Measurements from ENCODE around the gene ISCA2. TPM values are rescaled to one million over a fixed set of nuclear protein-coding genes. Genes with fewer than 3 reads are reported as not detected.

The ISCA2 gene
- total RNA-seq, 1 experiment from 2014 or later: 33.0 TPM

- H3K9me3 ChIP-seq: no peaks in the 10 kb centered on the region
- no peaks in the 10 kb centered on the region; the same call in 1 of the 2 replicates for H3K36me3 ChIP-seq (ENCODE audit: control insufficient read depth, insufficient read depth, low read length)
- Mint-ChIP-seq H3K9me3 (ENCODE audit: unreplicated experiment) (no peaks in the 10 kb centered on the region), H3K4me3 (ENCODE audit: unreplicated experiment) (no peak overlapping the region), H3K36me3 (ENCODE audit: insufficient read depth, unreplicated experiment) (no peaks in the 10 kb centered on the region), H3K27ac (ENCODE audit: unreplicated experiment) (no peak overlapping the region), H3K4me1 (ENCODE audit: low read depth, unreplicated experiment) (no peaks in the 10 kb centered on the region), H3K27me3 (ENCODE audit: insufficient read depth, unreplicated experiment) (peaks cover 3% of the 10 kb centered on the region)
- ChIA-PET CTCF (interaction anchor here (0.6 kb wide), 1 partner anchor 48 kb away, joined by 3 read pairs; no protein-coding TSS in a partner anchor), POLR2A (no interaction called here)
- no TSS peak for BruUV-seq (replicated peaks)
- intact Hi-C loops (cut with micrococcal nuclease; ENCODE audit: unreplicated experiment): no loop called here
- TF ChIP-seq, protein P1, sequence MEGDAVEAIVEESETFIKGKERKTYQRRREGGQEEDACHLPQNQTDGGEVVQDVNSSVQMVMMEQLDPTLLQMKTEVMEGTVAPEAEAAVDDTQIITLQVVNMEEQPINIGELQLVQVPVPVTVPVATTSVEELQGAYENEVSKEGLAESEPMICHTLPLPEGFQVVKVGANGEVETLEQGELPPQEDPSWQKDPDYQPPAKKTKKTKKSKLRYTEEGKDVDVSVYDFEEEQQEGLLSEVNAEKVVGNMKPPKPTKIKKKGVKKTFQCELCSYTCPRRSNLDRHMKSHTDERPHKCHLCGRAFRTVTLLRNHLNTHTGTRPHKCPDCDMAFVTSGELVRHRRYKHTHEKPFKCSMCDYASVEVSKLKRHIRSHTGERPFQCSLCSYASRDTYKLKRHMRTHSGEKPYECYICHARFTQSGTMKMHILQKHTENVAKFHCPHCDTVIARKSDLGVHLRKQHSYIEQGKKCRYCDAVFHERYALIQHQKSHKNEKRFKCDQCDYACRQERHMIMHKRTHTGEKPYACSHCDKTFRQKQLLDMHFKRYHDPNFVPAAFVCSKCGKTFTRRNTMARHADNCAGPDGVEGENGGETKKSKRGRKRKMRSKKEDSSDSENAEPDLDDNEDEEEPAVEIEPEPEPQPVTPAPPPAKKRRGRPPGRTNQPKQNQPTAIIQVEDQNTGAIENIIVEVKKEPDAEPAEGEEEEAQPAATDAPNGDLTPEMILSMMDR (IDR thresholded peaks at IDR 0.05; ENCODE audit: insufficient read depth in 1 of 2, low read depth in 1 of 2, low read length in 1 of 2, severe bottlenecking in 1 of 2, unreplicated experiment in 1 of 2): no peak
- H3K4me1 ChIP-seq: no peaks in the 10 kb centered on the region
- H3K4me3 ChIP-seq (ENCODE audit: low read depth, low read length): no peak overlapping the region
- DNase-seq: no peak
- H3K27me3 ChIP-seq (replicated peaks; ENCODE audit: control insufficient read depth, insufficient read depth, low read length): no peaks in the 10 kb centered on the region
Observed at GRCh38 chr14:74503938-74504335, 10.4 kb downstream of the ISCA2 start.

- no peaks in the 10 kb centered on the region for H3K9me3 Mint-ChIP-seq (ENCODE audit: unreplicated experiment)
- DNase-seq: no peak
- Histone ChIP-seq H3K4me1 (no peaks in the 10 kb centered on the region), H3K4me3 (ENCODE audit: low read depth, low read length) (no peak overlapping the region), H3K27me3 (replicated peaks; ENCODE audit: control insufficient read depth, insufficient read depth, low read length) (no peaks in the 10 kb centered on the region), H3K36me3 (ENCODE audit: control insufficient read depth, insufficient read depth, low read length) (no peaks in the 10 kb centered on the region; the same call in 1 of the 2 replicates), H3K9me3 (no peaks in the 10 kb centered on the region)
- H3K27me3 Mint-ChIP-seq (ENCODE audit: insufficient read depth, unreplicated experiment): peaks cover 4% of the 10 kb centered on the region
- H3K27ac Mint-ChIP-seq (ENCODE audit: unreplicated experiment): no peak overlapping the region
- TF ChIP-seq, protein P1 (IDR thresholded peaks at IDR 0.05; ENCODE audit: insufficient read depth in 1 of 2, low read depth in 1 of 2, low read length in 1 of 2, severe bottlenecking in 1 of 2, unreplicated experiment in 1 of 2): no peak
- H3K4me1 Mint-ChIP-seq (ENCODE audit: low read depth, unreplicated experiment): no peaks in the 10 kb centered on the region
- ChIA-PET POLR2A (no interaction called here), CTCF (interaction anchor here (0.6 kb wide), 1 partner anchor 48 kb away, joined by 3 read pairs; no protein-coding TSS in a partner anchor)
- no TSS peak for BruUV-seq (replicated peaks)
- no peak overlapping the region for H3K4me3 Mint-ChIP-seq (ENCODE audit: unreplicated experiment)
- intact Hi-C loops (cut with micrococcal nuclease; ENCODE audit: unreplicated experiment): no loop called here
- H3K36me3 Mint-ChIP-seq (ENCODE audit: insufficient read depth, unreplicated experiment): no peaks in the 10 kb centered on the region
Observed at GRCh38 chr14:74504412-74504811, 10.8 kb downstream of the ISCA2 start.

GRCh38 chr14:74504874-74505720, 11.5 kb downstream of the ISCA2 start:
- TF ChIP-seq, protein P1 (IDR thresholded peaks at IDR 0.05; ENCODE audit: insufficient read depth in 1 of 2, low read depth in 1 of 2, low read length in 1 of 2, severe bottlenecking in 1 of 2, unreplicated experiment in 1 of 2): no peak
- Histone ChIP-seq H3K27me3 (replicated peaks; ENCODE audit: control insufficient read depth, insufficient read depth, low read length) (no peaks in the 10 kb centered on the region), H3K4me1 (no peaks in the 10 kb centered on the region), H3K9me3 (no peaks in the 10 kb centered on the region), H3K4me3 (ENCODE audit: low read depth, low read length) (no peak overlapping the region), H3K36me3 (ENCODE audit: control insufficient read depth, insufficient read depth, low read length) (no peaks in the 10 kb centered on the region; the same call in 1 of the 2 replicates)
- Mint-ChIP-seq H3K27ac (ENCODE audit: unreplicated experiment) (no peak overlapping the region), H3K4me1 (ENCODE audit: low read depth, unreplicated experiment) (no peaks in the 10 kb centered on the region), H3K9me3 (ENCODE audit: unreplicated experiment) (no peaks in the 10 kb centered on the region), H3K27me3 (ENCODE audit: insufficient read depth, unreplicated experiment) (peaks cover 7% of the 10 kb centered on the region), H3K4me3 (ENCODE audit: unreplicated experiment) (no peak overlapping the region), H3K36me3 (ENCODE audit: insufficient read depth, unreplicated experiment) (no peaks in the 10 kb centered on the region)
- POLR2A ChIA-PET: interaction anchor here (0.6 kb wide), 1 partner anchor 258 kb away, joined by 4 read pairs; no protein-coding TSS in a partner anchor
- intact Hi-C loops (cut with micrococcal nuclease; ENCODE audit: unreplicated experiment): no loop called here
- BruUV-seq (replicated peaks): no TSS peak
- CTCF ChIA-PET: interaction anchor here (0.6 kb wide), 1 partner anchor 330 kb away, joined by 3 read pairs; no protein-coding TSS in a partner anchor
- no peak for DNase-seq

Measured in Caco-2 (cell line).